Measurements from ENCODE around the gene CADPS. TPM values are rescaled to one million over a fixed set of nuclear protein-coding genes. Genes with fewer than 3 reads are reported as not detected.

The CADPS gene
- total and polyA plus RNA-seq, 9 of the 15 experiments (the other 6 are each of a cell fraction or from before 2014, with no cell fraction given), result not detected

DNA sequence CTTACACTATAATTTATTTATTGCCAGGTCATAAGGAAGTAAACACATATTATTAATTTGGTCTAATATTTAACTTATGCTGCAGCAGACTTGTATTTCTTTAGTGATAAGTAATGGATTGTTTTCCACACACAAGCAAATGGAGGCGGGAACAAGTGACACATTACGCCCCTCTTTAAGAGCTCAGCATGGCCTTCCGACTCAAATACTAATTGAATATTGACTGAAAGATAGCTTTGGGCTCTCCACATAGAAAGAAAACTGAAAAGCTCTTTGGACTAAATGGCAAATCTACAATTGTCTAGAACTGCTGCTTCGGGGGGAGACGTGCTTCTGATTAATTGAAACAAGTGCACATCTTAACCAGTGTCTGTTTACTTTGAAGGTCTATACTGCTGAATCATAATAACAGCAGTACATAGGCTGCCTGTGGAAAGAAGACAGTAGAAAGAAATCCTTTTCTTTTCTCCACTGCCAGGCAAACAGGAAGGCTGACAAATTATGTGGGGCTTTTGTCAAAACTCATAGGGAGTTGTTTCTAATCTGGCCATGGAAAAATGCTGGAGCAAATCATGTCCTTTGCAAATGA lies 15.9 kb downstream of the CADPS start:
- H3K9ac ChIP-seq (ENCODE audit: insufficient read depth in 1 of 2, low read depth in 2 of 2, low read length in 2 of 2), result no peak overlapping the region
- no peaks in the 10 kb centered on the region for H4K20me1 ChIP-seq (replicated peaks; ENCODE audit: control insufficient read depth, insufficient read depth, low read length)
- POLR2A ChIA-PET, result no interaction called here
- TF ChIP-seq POLR2AphosphoS2 (IDR thresholded peaks at IDR 0.05; ENCODE audit: low read length) (no peak), RAD21 (CRISPR knock-in tag; conservative IDR thresholded peaks at IDR 0.05 in 1 of 2, IDR thresholded peaks at IDR 0.05 in 1 of 2) (no peak), MTA2 (IDR thresholded peaks at IDR 0.05; ENCODE audit: low read depth) (no peak), YY1 (IDR thresholded peaks at IDR 0.05; ENCODE audit: borderline replicate concordance in 1 of 3, control insufficient read depth in 1 of 3, extremely low read depth in 1 of 3, insufficient read depth in 3 of 3, insufficient read length in 1 of 3, insufficient replicate concordance in 2 of 3, low read depth in 1 of 3, low read length in 2 of 3) (no peak), NFATC3 (IDR thresholded peaks at IDR 0.05) (no peak), BCL6 (CRISPR knock-in tag; IDR thresholded peaks at IDR 0.05) (no peak), ZNF586 (CRISPR knock-in tag; conservative IDR thresholded peaks at IDR 0.05) (no peak), SAP30 (IDR thresholded peaks at IDR 0.05; ENCODE audit: borderline replicate concordance, insufficient read depth, low read depth, low read length, poor library complexity, severe bottlenecking) (no peak), BACH1 (tag; IDR thresholded peaks at IDR 0.05) (no peak), SMAD1 (IDR thresholded peaks at IDR 0.05; ENCODE audit: low read depth, low read length, partially characterized antibody) (no peak), NR4A1 (CRISPR knock-in tag; IDR thresholded peaks at IDR 0.05) (no peak), NR4A1 (tag; IDR thresholded peaks at IDR 0.05) (no peak), SMARCA5 (IDR thresholded peaks at IDR 0.05) (no peak)
- TF ChIP-seq, protein P1, sequence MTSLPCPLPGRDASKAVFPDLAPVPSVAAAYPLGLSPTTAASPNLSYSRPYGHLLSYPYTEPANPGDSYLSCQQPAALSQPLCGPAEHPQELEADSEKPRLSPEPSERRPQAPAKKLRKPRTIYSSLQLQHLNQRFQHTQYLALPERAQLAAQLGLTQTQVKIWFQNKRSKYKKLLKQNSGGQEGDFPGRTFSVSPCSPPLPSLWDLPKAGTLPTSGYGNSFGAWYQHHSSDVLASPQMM (CRISPR knock-in tag; IDR thresholded peaks at IDR 0.05), result no peak
- TF ChIP-seq, protein P2, sequence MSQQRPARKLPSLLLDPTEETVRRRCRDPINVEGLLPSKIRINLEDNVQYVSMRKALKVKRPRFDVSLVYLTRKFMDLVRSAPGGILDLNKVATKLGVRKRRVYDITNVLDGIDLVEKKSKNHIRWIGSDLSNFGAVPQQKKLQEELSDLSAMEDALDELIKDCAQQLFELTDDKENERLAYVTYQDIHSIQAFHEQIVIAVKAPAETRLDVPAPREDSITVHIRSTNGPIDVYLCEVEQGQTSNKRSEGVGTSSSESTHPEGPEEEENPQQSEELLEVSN (IDR thresholded peaks at IDR 0.05; ENCODE audit: borderline replicate concordance in 1 of 2, extremely low read depth in 1 of 2, insufficient read depth in 1 of 2, insufficient read length in 1 of 2, low read depth in 1 of 2, low read length in 1 of 2, poor library complexity in 1 of 2, severe bottlenecking in 1 of 2), result no peak
- intact Hi-C loops (cut with micrococcal nuclease) (no loop called here), in situ Hi-C loops (cut with MboI) (no loop called here)
- 2% methylated on average over 5 of the region's 5 CpGs for WGBS (ENCODE audit: insufficient coverage, low coverage, missing lambda C conversion rate)
- BruUV-seq (replicated peaks), result no TSS peak
- no peaks in the 10 kb centered on the region for H3K27me3 ChIP-seq (ENCODE audit: control insufficient read depth in 2 of 2, insufficient read depth in 2 of 2, low read length in 2 of 2)
- DNase-seq (ENCODE audit: extremely low read depth in 1 of 4, low spot score in 3 of 4) (no peak), ATAC-seq (no peak), FAIRE-seq (no peak)
- no peaks in the 10 kb centered on the region for H3K4me1 ChIP-seq (replicated peaks in 1 of 2; ENCODE audit: control insufficient read depth in 2 of 2, insufficient read depth in 2 of 2, low read length in 2 of 2)
- no peaks in the 10 kb centered on the region for H3K36me3 ChIP-seq (ENCODE audit: control insufficient read depth, insufficient read depth, low read length)
- no peak overlapping the region for H2AFZ ChIP-seq (ENCODE audit: low read depth, low read length)
- no peaks in the 10 kb centered on the region for H3K9me1 ChIP-seq (ENCODE audit: control insufficient read depth, insufficient read depth, low read length)
- H3K79me2 ChIP-seq (ENCODE audit: control insufficient read depth, insufficient read depth, low read length), result no peaks in the 10 kb centered on the region
- no peak overlapping the region for H3K27ac ChIP-seq (ENCODE audit: extremely low read depth, low read depth, low read length)
- H3K9me3 ChIP-seq (replicated peaks; ENCODE audit: control insufficient read depth, insufficient read depth, low read depth, low read length), result no peaks in the 10 kb centered on the region
- no peak overlapping the region for H3K4me3 ChIP-seq
- CTCF ChIA-PET (ENCODE audit: low intra/inter-chr PET ratio), result no interaction called here
- H3K4me2 ChIP-seq (ENCODE audit: insufficient read depth, low read length), result no peak overlapping the region

Measured in K562 (cell line).